MG63 (cell line): Measurements from ENCODE around the gene TMEM225. TPM values are rescaled to one million over a fixed set of nuclear protein-coding genes. Genes with fewer than 3 reads are reported as not detected.
"Not testable (repeated sequence)": the region's sequence is repeated elsewhere in the genome, so short reads cannot be mapped to it uniquely, and the experiment has no call there.

Source experiments
- DNase-seq: peaks from one replicate; pipeline ENCODE4 v3.0.0-alpha.2; 2020
- H3K27me3 ChIP-seq: fragments of 250-450 bp; sonication (Bioruptor Pico); 2 replicates; pipeline ENCODE4 v1.5.1; 2020; ENCODE audit warnings: mild to moderate bottlenecking, moderate library complexity
- H3K36me3 ChIP-seq: fragments of 250-450 bp; sonication (Bioruptor Pico); 2 replicates; pipeline ENCODE4 v1.5.1; 2020; ENCODE audit warnings: mild to moderate bottlenecking, moderate library complexity
- H3K4me3 ChIP-seq: fragments of 250-450 bp; sonication (Bioruptor Pico); 2 replicates; pipeline ENCODE4 v1.5.1; 2020; ENCODE audit warnings: mild to moderate bottlenecking, moderate library complexity
- H3K9me3 ChIP-seq: fragments of 250-450 bp; sonication (Bioruptor Pico); 2 replicates; pipeline ENCODE4 v1.5.1; 2020; ENCODE audit warnings: mild to moderate bottlenecking, moderate library complexity
- total RNA-seq: library from RNA; depleted of rRNA; stranded (reverse); fragments of >200 nt; shearing (Covaris generic); gene quantifications from 2 replicates; pipeline ENCODE4 v1.2.3, GENCODE V29; 2014; ENCODE audit warnings: low replicate concordance; rRNA removed

TMEM225 gene
- not detected in 2 replicates for total RNA-seq

DNA sequence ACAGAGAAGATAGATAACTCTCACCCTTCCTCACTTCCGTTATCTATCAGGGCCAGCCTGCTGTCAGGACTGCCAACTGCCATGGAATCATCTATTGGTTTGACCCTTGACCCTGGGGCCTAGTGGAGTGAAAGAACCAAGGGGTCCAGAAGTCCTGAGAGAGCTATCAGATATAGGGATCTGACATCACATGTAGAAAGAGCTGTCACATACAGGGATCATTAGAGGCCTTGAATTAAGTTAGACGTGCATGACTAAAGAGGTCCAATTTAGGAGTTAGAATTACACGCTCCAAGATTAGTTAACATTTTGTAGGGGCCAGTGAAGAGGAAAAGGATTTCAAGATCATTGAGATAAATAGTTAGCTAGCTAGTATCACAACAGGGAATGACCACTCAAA lies at the start of gene TMEM225:
TMEM225 (minus strand) TSS at position 101 of the 400 bp plus-strand sequence. CDS start 245 bp downstream, outside the sequence.
- Histone ChIP-seq H3K27me3 (peaks cover 5% of the 10 kb centered on the region; the same call in 1 of the 2 replicates), H3K9me3 (no peaks in the 10 kb centered on the region), H3K36me3 (no peaks in the 10 kb centered on the region), H3K4me3 (no peak within 1 kb of the TSS)
- DNase-seq = no peak

DNA sequence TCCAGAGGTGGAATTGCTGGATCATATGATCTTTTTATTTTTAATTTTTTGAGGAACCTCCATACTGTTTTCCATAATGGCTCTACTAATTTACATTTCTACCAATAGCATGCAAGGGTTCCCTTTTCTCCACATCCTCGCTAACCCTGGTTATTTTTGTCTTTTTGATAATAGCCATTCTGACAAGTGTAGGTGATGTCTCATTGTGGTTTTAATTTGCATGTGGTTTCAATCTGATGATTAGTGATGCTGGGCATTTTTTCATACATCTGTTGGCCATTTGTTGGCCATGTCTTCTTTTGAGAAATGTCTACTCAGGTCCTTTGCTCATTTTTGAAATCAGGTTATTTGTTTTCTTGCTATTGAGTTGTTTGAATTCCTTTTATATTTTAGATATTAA lies 38.6 kb upstream of the TMEM225 start:
- Histone ChIP-seq H3K9me3 (no peaks in the 10 kb centered on the region), H3K36me3 (no peaks in the 10 kb centered on the region), H3K4me3 (no peak overlapping the region), H3K27me3 (no peaks in the 10 kb centered on the region)
- DNase-seq = no peak

- Histone ChIP-seq H3K27me3 (no peaks in the 10 kb centered on the region), H3K4me3 (no peak overlapping the region), H3K36me3 (no peaks in the 10 kb centered on the region), H3K9me3 (no peaks in the 10 kb centered on the region)
- no peak for DNase-seq
Measured at GRCh38 chr11:123920943-123921342, 35.5 kb upstream of the TMEM225 start.

DNA sequence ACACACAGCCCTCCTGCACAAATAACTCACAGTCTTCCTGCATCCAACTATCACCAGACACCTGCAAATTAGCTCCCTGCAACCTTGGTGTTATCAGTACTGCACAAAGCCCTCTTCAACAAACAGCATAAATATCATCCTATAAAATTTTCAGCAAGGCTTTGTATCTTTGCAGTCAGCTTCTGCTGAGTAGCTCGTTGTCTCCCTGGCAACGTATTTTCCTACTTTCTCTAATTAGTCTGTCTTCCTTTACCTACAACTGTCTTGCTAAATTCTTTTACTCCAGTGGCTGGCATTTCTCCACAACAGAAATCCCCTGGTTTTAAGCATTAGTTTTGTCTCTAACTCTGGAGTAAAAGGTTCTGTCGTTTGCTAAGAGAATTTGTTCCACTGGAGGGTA lies 20.4 kb upstream of the TMEM225 start:
- H3K36me3 ChIP-seq = no peaks in the 10 kb centered on the region
- no peak overlapping the region for H3K4me3 ChIP-seq
- H3K9me3 ChIP-seq = no peaks in the 10 kb centered on the region
- no peaks in the 10 kb centered on the region for H3K27me3 ChIP-seq
- no peak for DNase-seq

- H3K27me3 ChIP-seq = no peaks in the 10 kb centered on the region
Measured at GRCh38 chr11:123904932-123905331, 19.5 kb upstream of the TMEM225 start.

GRCh38 chr11:123903932-123904331 lies 18.5 kb upstream of the TMEM225 start:
- H3K27me3 ChIP-seq = no peaks in the 10 kb centered on the region
- no peaks in the 10 kb centered on the region for H3K36me3 ChIP-seq
- no peak for DNase-seq
- no peaks in the 10 kb centered on the region for H3K9me3 ChIP-seq
- H3K4me3 ChIP-seq = no peak overlapping the region

More at GRCh38 chr11:123904932-123905331, 19.5 kb upstream of the TMEM225 start:
- Histone ChIP-seq H3K36me3 (no peaks in the 10 kb centered on the region), H3K9me3 (no peaks in the 10 kb centered on the region), H3K4me3 (no peak overlapping the region)
- DNase-seq = no peak

- Histone ChIP-seq H3K4me3 (no peak within 1 kb of the TSS), H3K27me3 (no peaks in the 10 kb centered on the region), H3K9me3 (no peaks in the 10 kb centered on the region), H3K36me3 (no peaks in the 10 kb centered on the region)
- no peak for DNase-seq
Measured at GRCh38 chr11:123901867-123902266, 16.4 kb upstream of the TMEM225 start, which contains the start of gene OR8D4. Gene OR8D4, plus strand, starts transcription at chr11:123902167. Its CDS starts 4,265 bp downstream, at chr11:123906432.

DNA sequence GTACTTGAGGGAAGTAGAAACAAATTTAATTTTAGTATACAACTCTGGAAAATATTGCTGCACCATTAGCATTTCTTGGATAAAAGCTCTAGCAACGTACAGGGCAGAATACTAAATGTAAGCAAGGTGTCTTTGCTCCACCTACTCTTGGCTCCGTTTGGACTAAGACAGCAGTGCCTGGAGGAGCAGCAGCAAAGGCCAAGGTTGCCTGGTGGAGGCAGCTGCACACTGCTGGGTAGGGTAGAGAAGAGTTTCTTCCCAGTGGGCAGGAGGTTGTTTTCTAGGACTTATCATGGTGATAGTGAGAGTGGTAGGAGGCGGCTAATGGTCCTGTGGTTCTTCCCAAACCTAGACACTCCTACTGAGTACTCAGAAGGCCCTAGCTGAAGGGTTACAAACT lies 14.3 kb upstream of the TMEM225 start:
- H3K36me3 ChIP-seq = no peaks in the 10 kb centered on the region
- H3K9me3 ChIP-seq = no peaks in the 10 kb centered on the region
- no peaks in the 10 kb centered on the region for H3K27me3 ChIP-seq
- no peak overlapping the region for H3K4me3 ChIP-seq
- DNase-seq = no peak

GRCh38 chr11:123892031-123892430 lies 6.6 kb upstream of the TMEM225 start:
- Histone ChIP-seq H3K9me3 (no peaks in the 10 kb centered on the region), H3K27me3 (no peaks in the 10 kb centered on the region), H3K36me3 (no peaks in the 10 kb centered on the region), H3K4me3 (no peak overlapping the region)
- no peak for DNase-seq

GRCh38 chr11:123880912-123881311 lies 4.6 kb downstream of the TMEM225 start:
- no peak for DNase-seq
- H3K9me3 ChIP-seq = no peaks in the 10 kb centered on the region
- no peaks in the 10 kb centered on the region for H3K36me3 ChIP-seq
- peaks cover 8% of the 10 kb centered on the region; the same call in 1 of the 2 replicates for H3K27me3 ChIP-seq
- no peak overlapping the region for H3K4me3 ChIP-seq

- not testable (repeated sequence) for H3K4me3 ChIP-seq, DNase-seq, H3K9me3 ChIP-seq, H3K27me3 ChIP-seq, H3K36me3 ChIP-seq
Measured at GRCh38 chr11:123867795-123868194, 17.7 kb downstream of the TMEM225 start.

- not testable (repeated sequence) for H3K27me3 ChIP-seq, H3K36me3 ChIP-seq, H3K9me3 ChIP-seq, DNase-seq, H3K4me3 ChIP-seq
Measured at GRCh38 chr11:123865293-123865692, 20.2 kb downstream of the TMEM225 start.

DNA sequence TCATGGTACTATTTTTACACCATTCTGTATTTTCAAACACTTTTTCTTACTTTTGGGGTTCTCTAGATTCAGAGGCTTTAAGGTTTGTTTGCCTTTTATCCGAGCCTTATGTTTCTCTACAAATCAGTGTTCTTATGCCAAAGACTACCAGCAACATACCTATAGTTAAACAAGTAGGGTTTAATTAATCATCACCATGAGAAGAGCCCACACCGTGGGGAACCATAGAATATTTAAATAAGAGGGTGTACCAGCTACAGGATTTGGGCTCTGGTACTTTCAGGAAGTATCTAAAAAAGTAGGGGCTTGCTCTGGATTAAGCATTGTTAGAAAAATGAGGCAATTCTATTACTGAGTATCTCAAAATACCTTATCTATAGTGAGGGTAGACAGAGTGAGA lies 25.7 kb downstream of the TMEM225 start:
- Histone ChIP-seq H3K27me3 (no peaks in the 10 kb centered on the region), H3K4me3 (no peak overlapping the region), H3K9me3 (no peaks in the 10 kb centered on the region), H3K36me3 (no peaks in the 10 kb centered on the region)
- DNase-seq = no peak

DNA sequence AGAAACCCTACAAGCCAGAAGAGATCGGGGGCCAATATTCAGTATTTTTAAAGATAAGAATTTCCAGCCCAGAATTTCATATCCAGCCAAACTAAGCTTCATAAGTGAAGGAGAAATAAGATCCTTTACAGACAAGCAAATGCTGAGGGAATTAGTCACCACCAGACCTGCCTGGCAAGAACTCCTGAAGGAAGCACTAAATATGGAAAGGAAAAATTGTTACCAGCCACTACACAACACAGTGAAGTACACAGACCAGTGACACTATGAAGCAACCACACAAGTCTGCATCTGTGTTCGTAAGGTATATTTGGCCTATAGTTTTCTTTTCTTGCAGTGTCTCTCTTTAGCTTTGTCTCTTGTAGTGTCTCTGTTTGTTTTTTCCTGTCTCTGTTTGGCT lies 29.0 kb downstream of the TMEM225 start:
- no peak for DNase-seq
- no peaks in the 10 kb centered on the region for H3K9me3 ChIP-seq
- no peaks in the 10 kb centered on the region for H3K36me3 ChIP-seq
- H3K27me3 ChIP-seq = no peaks in the 10 kb centered on the region
- H3K4me3 ChIP-seq = no peak overlapping the region

DNA sequence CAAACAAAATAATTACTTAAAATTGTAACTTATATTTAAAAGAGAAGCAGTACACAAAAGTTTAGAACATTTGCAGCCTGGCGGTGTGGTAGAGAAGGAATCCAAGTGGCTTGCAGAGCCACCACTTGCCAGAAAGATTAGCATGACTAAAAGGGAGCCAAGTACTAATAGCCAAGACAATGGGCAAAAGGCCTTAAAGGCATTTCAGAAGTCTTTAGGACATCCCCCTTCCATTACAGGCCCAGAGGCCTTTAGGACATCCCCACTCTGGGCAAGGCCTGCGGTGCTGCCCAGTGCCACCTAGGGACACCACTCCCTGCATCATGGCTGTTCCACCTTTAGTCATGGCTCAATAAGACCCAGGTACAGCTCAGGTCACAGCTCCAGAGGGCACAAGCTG lies 32.4 kb downstream of the TMEM225 start:
- no peak for DNase-seq
- Histone ChIP-seq H3K4me3 (no peak overlapping the region), H3K9me3 (no peaks in the 10 kb centered on the region), H3K36me3 (no peaks in the 10 kb centered on the region), H3K27me3 (no peaks in the 10 kb centered on the region; the same call in 1 of the 2 replicates)

- Histone ChIP-seq H3K4me3 (no peak overlapping the region), H3K9me3 (no peaks in the 10 kb centered on the region), H3K36me3 (no peaks in the 10 kb centered on the region), H3K27me3 (no peaks in the 10 kb centered on the region; the same call in 1 of the 2 replicates)
- DNase-seq = no peak
Measured at GRCh38 chr11:123852321-123852720, 33.1 kb downstream of the TMEM225 start.

DNA sequence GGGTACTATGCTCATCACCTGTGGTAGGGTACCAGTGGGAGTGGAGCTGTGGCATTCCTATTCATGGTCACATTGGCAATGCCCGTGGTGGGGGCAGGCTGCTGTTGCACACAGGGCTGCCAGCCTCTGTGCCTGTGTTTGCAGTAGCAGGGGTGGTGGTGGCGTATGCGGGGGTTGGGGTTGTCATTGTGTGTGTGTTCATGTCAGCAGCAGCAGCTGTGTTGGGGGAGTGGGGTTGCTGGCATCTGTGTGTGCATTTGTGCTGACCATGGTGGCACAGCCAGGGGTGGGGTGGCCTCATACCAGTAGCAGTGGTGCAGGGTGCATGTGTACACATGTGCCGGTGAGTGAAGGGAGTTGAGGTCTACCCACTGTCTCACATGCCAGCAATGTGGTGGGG lies 34.4 kb downstream of the TMEM225 start:
- H3K9me3 ChIP-seq = no peaks in the 10 kb centered on the region
- H3K27me3 ChIP-seq = peaks cover 4% of the 10 kb centered on the region
- no peak for DNase-seq
- H3K36me3 ChIP-seq = no peaks in the 10 kb centered on the region
- H3K4me3 ChIP-seq = no peak overlapping the region

GRCh38 chr11:123841174-123841573 lies 44.3 kb downstream of the TMEM225 start:
- Histone ChIP-seq H3K9me3 (no peaks in the 10 kb centered on the region), H3K36me3 (no peaks in the 10 kb centered on the region), H3K4me3 (no peak overlapping the region), H3K27me3 (peaks cover 6% of the 10 kb centered on the region)
- DNase-seq = no peak

GRCh38 chr11:123839131-123839530 lies 46.3 kb downstream of the TMEM225 start:
- DNase-seq = no peak
- Histone ChIP-seq H3K9me3 (no peaks in the 10 kb centered on the region), H3K4me3 (no peak overlapping the region), H3K36me3 (no peaks in the 10 kb centered on the region), H3K27me3 (no peaks in the 10 kb centered on the region)
